Urinary bladder (tissue), 4 donors: ENCODE data around the gene WFDC5. TPM values are rescaled to one million over a fixed set of nuclear protein-coding genes. Genes with fewer than 3 reads are reported as not detected.
"Not testable (repeated sequence)": the region's sequence is repeated elsewhere in the genome, so short reads cannot be mapped to it uniquely, and the experiment has no call there.

Source experiments
- DNase-seq: peaks from one replicate; pipeline ENCODE4 v3.0.0-alpha.2; 2015; ENCODE audit errors: extremely low spot score
- H3K27ac ChIP-seq: one replicate; pipeline ENCODE4 v1.5.1; 2013; ENCODE audit warnings: low read depth, mild to moderate bottlenecking, moderate library complexity
- H3K36me3 ChIP-seq: one replicate; pipeline ENCODE4 v1.6.1; 2013; ENCODE audit warnings: mild to moderate bottlenecking, moderate library complexity; ENCODE audit not compliant: insufficient read depth
- H3K4me1 ChIP-seq: one replicate; pipeline ENCODE4 v1.6.1; 2013; ENCODE audit warnings: mild to moderate bottlenecking, moderate library complexity; ENCODE audit not compliant: insufficient read depth
- H3K4me3 ChIP-seq: one replicate; pipeline ENCODE4 v1.5.1; 2013; ENCODE audit warnings: low read depth, low read length
- WGBS: extraction: QIAGEN DNeasy Blood & Tissue Kit; methylation state at CpG from one replicate; pipeline ENCODE4 v1.1.7; 2013; 5-methylcytosine and 5-hydroxymethylcytosine counted together
- polyA plus RNA-seq: library from polyadenylated mRNA; stranded (reverse); fragments of 200-250 nt; gene quantifications from one replicate; pipeline ENCODE4 v1.2.3, GENCODE V29; 2013
- total RNA-seq: library from RNA; depleted of rRNA; stranded (reverse); fragments of >200 nt; gene quantifications from one replicate; pipeline ENCODE4 v1.2.3, GENCODE V29; 2014
- donor health status: healthy with polysubstance abuse.
- donor health status: healthy.

WFDC5 gene
- total and polyA plus RNA-seq, 2 donors, result 0.26 to 0.27 TPM

DNA sequence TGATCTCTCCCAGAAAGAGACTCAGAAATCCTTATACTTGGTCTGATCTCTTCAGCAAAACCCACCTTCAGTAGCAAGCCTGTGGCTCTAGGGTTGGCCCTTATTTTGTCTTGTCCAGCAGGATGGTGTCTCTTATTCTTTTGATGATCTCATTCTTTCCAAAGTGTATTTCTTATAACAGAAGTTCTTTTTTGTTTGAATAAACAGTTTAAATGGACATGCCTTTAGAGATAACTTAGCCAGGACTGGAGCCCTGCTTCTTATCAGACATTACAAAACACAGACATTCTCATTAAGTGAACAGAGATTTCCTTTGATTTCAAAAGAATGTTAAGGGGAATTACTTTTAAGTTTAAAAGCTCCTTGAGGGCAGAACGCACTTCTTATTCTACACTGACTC is 45.7 kb downstream of the WFDC5 start:
- WGBS, result 45% methylated on average over 1 of the region's 1 CpG
- H3K27ac ChIP-seq, result no peak overlapping the region
- H3K36me3 ChIP-seq, result peaks cover 2% of the 10 kb centered on the region
- peaks cover 2% of the 10 kb centered on the region for H3K4me1 ChIP-seq
- DNase-seq, result no peak
- no peak overlapping the region for H3K4me3 ChIP-seq

DNA sequence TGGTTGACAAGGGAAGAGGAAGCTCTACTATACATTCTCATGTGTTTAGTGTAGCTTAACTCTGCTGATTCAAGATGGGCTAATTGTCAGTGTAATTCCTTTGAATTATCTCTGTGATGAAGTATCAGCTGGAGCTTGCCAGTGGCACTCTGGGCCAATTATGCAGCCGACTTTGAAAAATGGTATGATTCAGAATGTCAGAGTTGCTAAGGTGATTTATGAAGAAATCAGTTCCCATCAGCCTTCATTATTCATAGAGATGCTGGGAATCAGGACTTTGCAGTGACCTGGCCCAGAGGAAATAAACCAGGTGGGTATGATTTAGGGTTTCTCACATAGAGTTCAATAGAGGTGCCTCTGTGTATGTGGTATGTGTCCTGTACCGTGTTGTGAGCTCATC is 47.4 kb downstream of the WFDC5 start:
- Histone ChIP-seq H3K36me3 (peaks cover 2% of the 10 kb centered on the region), H3K4me3 (no peak overlapping the region), H3K27ac (no peak overlapping the region), H3K4me1 (peaks cover 2% of the 10 kb centered on the region)
- no peak for DNase-seq
- WGBS, result 64% methylated on average over 2 of the region's 2 CpGs

DNA sequence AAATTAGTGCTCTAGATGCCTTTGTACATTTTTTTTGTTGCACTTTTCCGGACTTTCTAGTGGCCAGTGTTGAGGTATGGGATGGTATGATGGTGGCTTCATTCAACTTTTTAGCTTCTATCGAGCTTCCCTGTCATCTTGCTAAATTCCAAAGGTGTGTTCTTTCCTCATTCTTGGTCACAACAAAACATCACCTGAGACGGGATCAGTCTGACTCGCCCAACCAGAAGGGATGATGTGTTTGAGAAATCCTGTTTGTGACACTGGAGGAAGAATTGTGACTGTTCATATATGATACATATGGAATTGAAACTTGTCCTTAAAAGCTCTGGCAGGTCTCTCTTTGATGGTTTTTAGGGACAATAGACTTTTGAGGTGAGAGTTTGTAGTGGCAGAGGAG is 47.9 kb downstream of the WFDC5 start:
- Histone ChIP-seq H3K27ac (no peak overlapping the region), H3K36me3 (peaks cover 2% of the 10 kb centered on the region), H3K4me1 (peaks cover 2% of the 10 kb centered on the region), H3K4me3 (no peak overlapping the region)
- WGBS, result 92% methylated on average over 4 of the region's 4 CpGs
- DNase-seq, result no peak

DNA sequence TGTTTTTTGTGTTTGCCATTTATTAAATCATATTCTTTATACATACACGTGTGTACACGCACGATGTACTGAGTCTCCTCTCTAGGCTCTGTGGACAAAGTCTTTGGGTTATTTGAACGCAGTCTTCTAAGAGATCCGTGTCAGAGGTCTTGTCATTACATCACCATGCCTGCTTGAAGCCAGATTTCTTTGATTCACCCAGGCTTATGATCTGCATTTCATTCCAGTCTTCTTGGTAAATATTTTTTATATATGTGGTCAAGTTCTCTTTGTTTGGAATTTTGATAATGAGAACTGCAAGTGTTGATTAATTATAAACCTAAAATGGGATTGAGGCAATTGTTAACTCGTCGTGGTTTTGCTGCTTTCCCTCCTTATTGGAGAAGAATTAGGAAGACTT is 48.6 kb downstream of the WFDC5 start:
- H3K27ac ChIP-seq, result no peak overlapping the region
- no peaks in the 10 kb centered on the region for H3K4me1 ChIP-seq
- peaks cover 2% of the 10 kb centered on the region for H3K36me3 ChIP-seq
- 83% methylated on average over 7 of the region's 7 CpGs for whole genome bisulfite sequencing
- H3K4me3 ChIP-seq, result no peak overlapping the region
- DNase-seq, result no peak

DNA sequence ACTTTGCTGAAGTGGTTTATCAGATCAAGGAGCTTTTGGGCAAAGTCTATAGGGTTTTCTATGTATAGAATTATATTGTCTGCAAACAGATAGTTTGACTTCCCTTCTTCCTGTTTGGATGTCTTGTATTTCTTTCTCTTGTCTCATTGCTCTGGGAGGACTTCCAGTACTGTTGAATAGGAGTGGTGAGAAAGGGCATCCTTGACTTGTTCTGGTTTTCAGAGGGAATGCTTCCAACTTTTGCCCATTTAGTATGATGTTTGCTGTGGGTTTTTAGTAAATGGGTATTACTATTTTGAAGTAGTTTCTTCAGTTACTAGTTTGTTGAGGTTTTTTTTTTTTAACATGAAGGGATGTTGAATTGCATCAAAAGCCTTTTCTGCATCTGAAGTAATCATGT is 50.2 kb downstream of the WFDC5 start:
- Histone ChIP-seq H3K4me1 (no peaks in the 10 kb centered on the region), H3K36me3 (peaks cover 2% of the 10 kb centered on the region), H3K27ac (no peak overlapping the region), H3K4me3 (no peak overlapping the region)
- DNase-seq, result no peak

GRCh38 chr20:45063107-45063506 is 51.9 kb downstream of the WFDC5 start:
- not testable (repeated sequence) for H3K4me1 ChIP-seq, DNase-seq, H3K4me3 ChIP-seq, H3K27ac ChIP-seq, H3K36me3 ChIP-seq
- 93% methylated on average over 2 of the region's 2 CpGs for WGBS

DNA sequence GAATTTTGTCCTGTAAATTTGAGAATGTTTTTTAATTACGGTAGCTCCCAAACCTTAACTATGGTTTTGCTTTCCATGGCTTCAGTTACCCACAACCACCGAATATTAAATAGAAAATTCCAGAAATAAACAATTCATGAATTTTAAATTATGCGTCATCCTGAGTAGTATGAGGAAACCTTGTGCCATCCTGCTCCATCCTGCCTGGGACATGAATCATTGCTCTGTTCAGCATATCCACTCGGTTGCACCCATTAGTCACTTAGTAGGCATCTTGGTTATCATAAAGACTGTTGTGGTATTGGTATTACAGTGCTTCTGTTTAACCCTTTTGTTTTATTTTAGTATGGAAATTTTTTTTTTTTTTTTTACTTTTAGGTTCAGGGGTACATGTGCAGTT is 53.7 kb downstream of the WFDC5 start:
- Histone ChIP-seq H3K27ac (no peak overlapping the region), H3K4me1 (no peaks in the 10 kb centered on the region), H3K4me3 (no peak overlapping the region), H3K36me3 (no peaks in the 10 kb centered on the region)
- no peak for DNase-seq
- 77% methylated on average over 4 of the region's 4 CpGs for WGBS

GRCh38 chr20:45060294-45060693 is 54.7 kb downstream of the WFDC5 start:
- no peaks in the 10 kb centered on the region for H3K4me1 ChIP-seq
- DNase-seq, result no peak
- 86% methylated on average over 4 of the region's 4 CpGs for WGBS
- H3K36me3 ChIP-seq, result no peaks in the 10 kb centered on the region
- no peak overlapping the region for H3K4me3 ChIP-seq
- no peak overlapping the region for H3K27ac ChIP-seq

Other genes with a start within 250 kb of the WFDC5 start
- gene YWHAB, start 229.5 kb downstream of the WFDC5 start, total RNA-seq, result 99.1 TPM
- gene YWHAB, start 229.5 kb downstream of the WFDC5 start, polyA plus RNA-seq, result 129 TPM
- gene PABPC1L, start 205.1 kb downstream of the WFDC5 start, total RNA-seq, result 14.4 TPM
- 12.2 TPM for gene PABPC1L, start 205.1 kb downstream of the WFDC5 start, polyA plus RNA-seq
- gene TOMM34, start 154.8 kb downstream of the WFDC5 start, total RNA-seq, result 12.3 TPM
- 19.5 TPM for gene TOMM34, start 154.8 kb downstream of the WFDC5 start, polyA plus RNA-seq
- 37.5 TPM for gene STK4, start 148.7 kb downstream of the WFDC5 start, total RNA-seq
- gene STK4, start 148.7 kb downstream of the WFDC5 start, polyA plus RNA-seq, result 11.6 TPM
- gene KCNS1, start 14.0 kb downstream of the WFDC5 start, total RNA-seq, result 0.21 TPM
- 0.16 TPM for gene KCNS1, start 14.0 kb downstream of the WFDC5 start, polyA plus RNA-seq
- gene WFDC12, start 9.3 kb upstream of the WFDC5 start, total RNA-seq, result not detected
- gene WFDC12, start 9.3 kb upstream of the WFDC5 start, polyA plus RNA-seq, result not detected
- not detected for gene PI3, start 59.7 kb upstream of the WFDC5 start, total RNA-seq
- gene PI3, start 59.7 kb upstream of the WFDC5 start, polyA plus RNA-seq, result not detected
- gene SEMG1, start 91.9 kb upstream of the WFDC5 start, total RNA-seq, result not detected
- gene SEMG1, start 91.9 kb upstream of the WFDC5 start, polyA plus RNA-seq, result not detected
- not detected for gene SEMG2, start 106.2 kb upstream of the WFDC5 start, total RNA-seq
- gene SEMG2, start 106.2 kb upstream of the WFDC5 start, polyA plus RNA-seq, result not detected
- gene SLPI, start 139.4 kb upstream of the WFDC5 start, total RNA-seq, result 6.8 TPM
- gene SLPI, start 139.4 kb upstream of the WFDC5 start, polyA plus RNA-seq, result 1,815 TPM
- gene RBPJL, start 191.7 kb upstream of the WFDC5 start, total RNA-seq, result not detected
- gene RBPJL, start 191.7 kb upstream of the WFDC5 start, polyA plus RNA-seq, result not detected
- gene MATN4, start 193.1 kb upstream of the WFDC5 start, total RNA-seq, result 1.5 TPM
- gene MATN4, start 193.1 kb upstream of the WFDC5 start, polyA plus RNA-seq, result 0.58 TPM
- 28.9 TPM for gene SDC4, start 233.2 kb upstream of the WFDC5 start, total RNA-seq
- 110 TPM for gene SDC4, start 233.2 kb upstream of the WFDC5 start, polyA plus RNA-seq
- 19.5 TPM for gene SYS1, start 248.0 kb upstream of the WFDC5 start, total RNA-seq
- 39.4 TPM for gene SYS1, start 248.0 kb upstream of the WFDC5 start, polyA plus RNA-seq